Stimulated activated CD4-positive, alpha-beta T cell treated with anti-CD3 and anti-CD28 coated beads, Interleukin-1b, Interleukin-23, amount 100 ng/mL, for 48 hours (primary cell): ENCODE data around the gene RPS6KA2.
"Not testable (repeated sequence)": the region's sequence is repeated elsewhere in the genome, so short reads cannot be mapped to it uniquely, and the experiment has no call there.

Experiments
- DNase-seq: peaks from one replicate; pipeline ENCODE4 v3.0.0-alpha.2; 2020

The RPS6KA2 gene

GRCh38 chr6:166411271-166411670 lies 215.8 kb downstream of the RPS6KA2 start:
- no peak for DNase-seq

GRCh38 chr6:166410426-166410935 lies 216.6 kb downstream of the RPS6KA2 start:
- DNase-seq = no peak

- DNase-seq = no peak
Measured at GRCh38 chr6:166408936-166409755, 217.9 kb downstream of the RPS6KA2 start.

- no peak for DNase-seq
Measured at GRCh38 chr6:166406197-166406596, 220.9 kb downstream of the RPS6KA2 start.

- DNase-seq = no peak
Measured at GRCh38 chr6:166405386-166405785, 221.7 kb downstream of the RPS6KA2 start.

GRCh38 chr6:166402582-166403277 lies 224.3 kb downstream of the RPS6KA2 start:
- no peak for DNase-seq

GRCh38 chr6:166400649-166401250 lies 226.3 kb downstream of the RPS6KA2 start:
- peak; percentile 41 for DNase-seq

GRCh38 chr6:166400181-166400580 lies 226.9 kb downstream of the RPS6KA2 start:
- no peak for DNase-seq

GRCh38 chr6:166398348-166398747 lies 228.7 kb downstream of the RPS6KA2 start:
- no peak for DNase-seq

- DNase-seq = no peak
Measured at GRCh38 chr6:166397849-166398248, 229.2 kb downstream of the RPS6KA2 start.

GRCh38 chr6:166395778-166396177 lies 231.3 kb downstream of the RPS6KA2 start:
- no peak for DNase-seq

GRCh38 chr6:166395351-166395750 lies 231.7 kb downstream of the RPS6KA2 start:
- no peak for DNase-seq

GRCh38 chr6:166394036-166394892 lies 232.8 kb downstream of the RPS6KA2 start:
- DNase-seq = no peak

- DNase-seq = no peak
Measured at GRCh38 chr6:166393535-166393823, 233.6 kb downstream of the RPS6KA2 start.

- not testable (repeated sequence) for DNase-seq
Measured at GRCh38 chr6:166392755-166393534, 234.1 kb downstream of the RPS6KA2 start.

GRCh38 chr6:166389119-166389518 lies 237.9 kb downstream of the RPS6KA2 start:
- DNase-seq = no peak

- no peak for DNase-seq
Measured at GRCh38 chr6:166388290-166389004, 238.6 kb downstream of the RPS6KA2 start.

- DNase-seq = no peak
Measured at GRCh38 chr6:166387642-166388289, 239.3 kb downstream of the RPS6KA2 start.

GRCh38 chr6:166387098-166387497 lies 240.0 kb downstream of the RPS6KA2 start:
- not testable (repeated sequence) for DNase-seq

GRCh38 chr6:166386111-166386510 lies 240.9 kb downstream of the RPS6KA2 start:
- no peak for DNase-seq
